ENCODE measurements around the gene C1orf35.

Gene C1orf35

GRCh38 chr1:228108055-228108690 is 5.0 kb upstream of the C1orf35 start:
- TF ChIP-seq EZH2phosphoT487 (IDR thresholded peaks at IDR 0.05; ENCODE audit: low read length): no peak
- TF ChIP-seq EZH2 (optimal IDR thresholded peaks at IDR 0.05; ENCODE audit: low read depth, low read length): no peak
- no peak for TF ChIP-seq CTCF (IDR thresholded peaks at IDR 0.05; ENCODE audit: low read length)
- Histone ChIP-seq H2AFZ (ENCODE audit: low read length) (no peak overlapping the region), H3K9me2 (replicated peaks; ENCODE audit: insufficient read depth, low read length) (no peaks in the 10 kb centered on the region), H3K4me1 (ENCODE audit: low read length) (peaks cover 35% of the 10 kb centered on the region), H3K79me2 (ENCODE audit: low read length) (peaks cover 42% of the 10 kb centered on the region), H3F3A (ENCODE audit: insufficient read depth, low read length) (peaks cover 31% of the 10 kb centered on the region), H3K4me3 (ENCODE audit: low read length) (peak overlapping the region; percentile 100), H3K36me3 (replicated peaks; ENCODE audit: insufficient read depth, low read length) (0 out of 2 replicates have a peak, but pooled peaks cover 3% of the 10 kb centered on the region), H4K20me1 (ENCODE audit: insufficient read depth, low read length) (no peaks in the 10 kb centered on the region), H3K9ac (ENCODE audit: low read length) (peak overlapping the region; percentile 99), H3K27ac (ENCODE audit: low read length) (peak overlapping the region; percentile 59; the same call in 1 of the 2 replicates), H3K4me2 (ENCODE audit: low read depth, low read length) (peak overlapping the region; percentile 99), H3K9me3 (replicated peaks; ENCODE audit: insufficient read depth, low read length) (no peaks in the 10 kb centered on the region), H3K27me3 (replicated peaks; ENCODE audit: insufficient read depth, low read length) (no peaks in the 10 kb centered on the region)
- no peak for DNase-seq

- H3K36me3 ChIP-seq (replicated peaks; ENCODE audit: insufficient read depth, low read length): 0 out of 2 replicates have a peak, but pooled peaks cover 3% of the 10 kb centered on the region
- H3K9ac ChIP-seq (ENCODE audit: low read length): no peak overlapping the region
- no peak overlapping the region for H3K4me3 ChIP-seq (ENCODE audit: low read length)
- TF ChIP-seq EZH2phosphoT487 (IDR thresholded peaks at IDR 0.05; ENCODE audit: low read length): no peak
- no peak for TF ChIP-seq CTCF (IDR thresholded peaks at IDR 0.05; ENCODE audit: low read length)
- no peak for TF ChIP-seq EZH2 (optimal IDR thresholded peaks at IDR 0.05; ENCODE audit: low read depth, low read length)
- no peak overlapping the region for H3K27ac ChIP-seq (ENCODE audit: low read length)
- H3K9me3 ChIP-seq (replicated peaks; ENCODE audit: insufficient read depth, low read length): no peaks in the 10 kb centered on the region
- H3K4me2 ChIP-seq (ENCODE audit: low read depth, low read length): peak overlapping the region; percentile 99; the same call in 1 of the 2 replicates
- no peak for DNase-seq
- H4K20me1 ChIP-seq (ENCODE audit: insufficient read depth, low read length): no peaks in the 10 kb centered on the region
- H2AFZ ChIP-seq (ENCODE audit: low read length): no peak overlapping the region
- H3K4me1 ChIP-seq (ENCODE audit: low read length): peaks cover 32% of the 10 kb centered on the region
- H3K79me2 ChIP-seq (ENCODE audit: low read length): peaks cover 46% of the 10 kb centered on the region
- H3F3A ChIP-seq (ENCODE audit: insufficient read depth, low read length): peaks cover 35% of the 10 kb centered on the region
- no peaks in the 10 kb centered on the region for H3K27me3 ChIP-seq (replicated peaks; ENCODE audit: insufficient read depth, low read length)
- no peaks in the 10 kb centered on the region for H3K9me2 ChIP-seq (replicated peaks; ENCODE audit: insufficient read depth, low read length)
Measured at GRCh38 chr1:228107636-228108035, 4.5 kb upstream of the C1orf35 start.

- Histone ChIP-seq H3F3A (ENCODE audit: insufficient read depth, low read length) (peaks cover 28% of the 10 kb centered on the region), H3K4me1 (ENCODE audit: low read length) (peaks cover 30% of the 10 kb centered on the region), H3K27ac (ENCODE audit: low read length) (no peak overlapping the region), H3K9ac (ENCODE audit: low read length) (no peak overlapping the region), H3K36me3 (replicated peaks; ENCODE audit: insufficient read depth, low read length) (0 out of 2 replicates have a peak, but pooled peaks cover 3% of the 10 kb centered on the region), H2AFZ (ENCODE audit: low read length) (no peak overlapping the region), H3K9me2 (replicated peaks; ENCODE audit: insufficient read depth, low read length) (no peaks in the 10 kb centered on the region), H3K79me2 (ENCODE audit: low read length) (peaks cover 54% of the 10 kb centered on the region), H3K27me3 (replicated peaks; ENCODE audit: insufficient read depth, low read length) (no peaks in the 10 kb centered on the region), H3K4me2 (ENCODE audit: low read depth, low read length) (no peak overlapping the region), H3K9me3 (replicated peaks; ENCODE audit: insufficient read depth, low read length) (no peaks in the 10 kb centered on the region), H4K20me1 (ENCODE audit: insufficient read depth, low read length) (no peaks in the 10 kb centered on the region), H3K4me3 (ENCODE audit: low read length) (no peak overlapping the region)
- no peak for DNase-seq
- TF ChIP-seq EZH2 (optimal IDR thresholded peaks at IDR 0.05; ENCODE audit: low read depth, low read length) (no peak), EZH2phosphoT487 (IDR thresholded peaks at IDR 0.05; ENCODE audit: low read length) (no peak), CTCF (IDR thresholded peaks at IDR 0.05; ENCODE audit: low read length) (no peak)
Measured at GRCh38 chr1:228106800-228107054, 3.6 kb upstream of the C1orf35 start.
